ENCODE results near the gene SMYD2.

DNA sequence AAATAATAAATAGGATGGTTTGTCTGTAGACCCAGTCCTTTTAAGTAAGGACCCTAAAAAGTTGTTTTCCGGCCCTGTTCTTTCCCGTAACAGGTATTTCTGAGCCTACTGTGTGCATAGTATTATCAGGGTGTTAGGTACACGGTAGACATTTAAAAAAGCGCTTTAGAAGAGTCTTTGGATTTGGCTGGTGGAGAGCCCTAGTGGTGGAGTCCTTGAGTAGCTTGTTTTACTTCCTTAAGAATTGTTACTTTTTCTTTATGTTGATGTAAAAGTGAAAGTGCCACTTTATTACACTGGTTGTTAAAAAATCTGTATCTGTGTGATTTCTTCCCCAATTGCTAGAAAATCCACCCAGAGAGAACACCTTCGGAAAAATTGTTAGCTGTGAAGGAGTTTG, 36.8 kb downstream of the SMYD2 start:
- TF ChIP-seq, protein P1, sequence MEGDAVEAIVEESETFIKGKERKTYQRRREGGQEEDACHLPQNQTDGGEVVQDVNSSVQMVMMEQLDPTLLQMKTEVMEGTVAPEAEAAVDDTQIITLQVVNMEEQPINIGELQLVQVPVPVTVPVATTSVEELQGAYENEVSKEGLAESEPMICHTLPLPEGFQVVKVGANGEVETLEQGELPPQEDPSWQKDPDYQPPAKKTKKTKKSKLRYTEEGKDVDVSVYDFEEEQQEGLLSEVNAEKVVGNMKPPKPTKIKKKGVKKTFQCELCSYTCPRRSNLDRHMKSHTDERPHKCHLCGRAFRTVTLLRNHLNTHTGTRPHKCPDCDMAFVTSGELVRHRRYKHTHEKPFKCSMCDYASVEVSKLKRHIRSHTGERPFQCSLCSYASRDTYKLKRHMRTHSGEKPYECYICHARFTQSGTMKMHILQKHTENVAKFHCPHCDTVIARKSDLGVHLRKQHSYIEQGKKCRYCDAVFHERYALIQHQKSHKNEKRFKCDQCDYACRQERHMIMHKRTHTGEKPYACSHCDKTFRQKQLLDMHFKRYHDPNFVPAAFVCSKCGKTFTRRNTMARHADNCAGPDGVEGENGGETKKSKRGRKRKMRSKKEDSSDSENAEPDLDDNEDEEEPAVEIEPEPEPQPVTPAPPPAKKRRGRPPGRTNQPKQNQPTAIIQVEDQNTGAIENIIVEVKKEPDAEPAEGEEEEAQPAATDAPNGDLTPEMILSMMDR (conservative IDR thresholded peaks at IDR 0.05 in 1 of 2, IDR thresholded peaks at IDR 0.05 in 1 of 2; ENCODE audit: low read depth in 1 of 2, low read length in 2 of 2) = peak; percentile 6 to 19
- no peak for TF ChIP-seq EZH2 (IDR thresholded peaks at IDR 0.05; ENCODE audit: low read length, missing control alignments)
